ENCODE data around the gene LBP.
"Not testable (repeated sequence)": the region's sequence is repeated elsewhere in the genome, so short reads cannot be mapped to it uniquely, and the experiment has no call there.

LBP gene

GRCh38 chr20:38349856-38350255, 3.6 kb downstream of the LBP start:
- no peak for DNase-seq (ENCODE audit: low spot score)

GRCh38 chr20:38350879-38351775, 4.8 kb downstream of the LBP start:
- DNase-seq (ENCODE audit: low spot score): no peak

- DNase-seq (ENCODE audit: low spot score): peak; percentile 21
These were observed 7.0 kb downstream of the LBP start for GRCh38 chr20:38353316-38353715.

- no peak for DNase-seq (ENCODE audit: low spot score)
These were observed 7.9 kb downstream of the LBP start for GRCh38 chr20:38354227-38354626.

GRCh38 chr20:38355161-38356012, 9.1 kb downstream of the LBP start:
- no peak for DNase-seq (ENCODE audit: low spot score)

- no peak for DNase-seq (ENCODE audit: low spot score)
These were observed 11.4 kb downstream of the LBP start for GRCh38 chr20:38357653-38358207.

GRCh38 chr20:38358556-38358955, 12.3 kb downstream of the LBP start:
- DNase-seq (ENCODE audit: low spot score): no peak

- no peak for DNase-seq (ENCODE audit: low spot score)
These were observed 16.9 kb downstream of the LBP start for GRCh38 chr20:38363004-38363747.

- DNase-seq (ENCODE audit: low spot score): peak; percentile 30
These were observed 23.1 kb downstream of the LBP start for GRCh38 chr20:38369389-38369788.

- DNase-seq (ENCODE audit: low spot score): no peak
These were observed 26.5 kb downstream of the LBP start for GRCh38 chr20:38372806-38373205.

- no peak for DNase-seq (ENCODE audit: low spot score)
These were observed 27.1 kb downstream of the LBP start for GRCh38 chr20:38373231-38373867.

GRCh38 chr20:38373898-38374297, 27.6 kb downstream of the LBP start:
- DNase-seq (ENCODE audit: low spot score): no peak

- no peak for DNase-seq (ENCODE audit: low spot score)
These were observed 30.9 kb downstream of the LBP start for GRCh38 chr20:38377039-38377685.

- not testable (repeated sequence) for DNase-seq (ENCODE audit: low spot score)
These were observed 31.6 kb downstream of the LBP start for GRCh38 chr20:38377838-38378237.

- DNase-seq (ENCODE audit: low spot score): no peak
These were observed 36.9 kb downstream of the LBP start for GRCh38 chr20:38383147-38383546.

GRCh38 chr20:38386004-38386403, 39.7 kb downstream of the LBP start:
- no peak for DNase-seq (ENCODE audit: low spot score)

GRCh38 chr20:38386851-38387250, 40.6 kb downstream of the LBP start:
- no peak for DNase-seq (ENCODE audit: low spot score)

GRCh38 chr20:38387953-38388352, 41.7 kb downstream of the LBP start:
- no peak for DNase-seq (ENCODE audit: low spot score)

- DNase-seq (ENCODE audit: low spot score): no peak
These were observed 46.1 kb downstream of the LBP start for GRCh38 chr20:38392356-38392755.

- DNase-seq (ENCODE audit: low spot score): no peak
These were observed 47.0 kb downstream of the LBP start for GRCh38 chr20:38393259-38393658.

GRCh38 chr20:38395165-38395564, 48.9 kb downstream of the LBP start:
- DNase-seq (ENCODE audit: low spot score): peak; percentile 29

Measured in AG08396 (cell line).